Loucy (cell line): ENCODE measurements around the gene HMX2.

Experiments used
- EZH2phosphoT487 ChIP-seq: fragments of 200-600 bp; IDR thresholded peaks from 2 replicates; pipeline ENCODE4 v1.6.1; 2018; ENCODE audit warnings: antibody characterized with exemption, mild to moderate bottlenecking, moderate library complexity, borderline replicate concordance
- TF ChIP-seq, protein P1 (sequence below): fragments of 200-600 bp; sonication (generic); conservative IDR thresholded peaks from 2 replicates; pipeline ENCODE4 v1.5.1; 2014; ENCODE audit warnings: mild to moderate bottlenecking, antibody characterized with exemption, low read length

DNA sequence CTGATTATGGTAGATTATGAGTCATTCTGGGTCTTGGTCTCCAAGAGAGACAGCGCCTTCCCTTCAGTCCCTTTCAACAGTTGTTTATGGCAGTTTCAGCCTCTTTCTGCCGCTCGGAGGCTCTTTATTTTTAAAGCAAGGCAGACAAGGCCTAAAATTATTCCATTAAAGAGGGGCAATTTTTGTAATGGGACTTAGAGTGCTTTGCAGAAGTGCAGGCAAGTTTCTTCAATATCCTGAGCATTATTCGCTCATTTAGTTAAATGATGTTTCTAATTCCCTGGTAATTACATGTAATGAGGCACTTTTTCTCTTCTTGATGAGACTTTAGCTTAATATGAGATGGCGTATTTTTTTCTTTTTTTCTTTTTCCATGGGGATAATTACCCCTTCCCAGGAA is 39.8 kb downstream of the HMX2 start:
- TF ChIP-seq, protein P1, sequence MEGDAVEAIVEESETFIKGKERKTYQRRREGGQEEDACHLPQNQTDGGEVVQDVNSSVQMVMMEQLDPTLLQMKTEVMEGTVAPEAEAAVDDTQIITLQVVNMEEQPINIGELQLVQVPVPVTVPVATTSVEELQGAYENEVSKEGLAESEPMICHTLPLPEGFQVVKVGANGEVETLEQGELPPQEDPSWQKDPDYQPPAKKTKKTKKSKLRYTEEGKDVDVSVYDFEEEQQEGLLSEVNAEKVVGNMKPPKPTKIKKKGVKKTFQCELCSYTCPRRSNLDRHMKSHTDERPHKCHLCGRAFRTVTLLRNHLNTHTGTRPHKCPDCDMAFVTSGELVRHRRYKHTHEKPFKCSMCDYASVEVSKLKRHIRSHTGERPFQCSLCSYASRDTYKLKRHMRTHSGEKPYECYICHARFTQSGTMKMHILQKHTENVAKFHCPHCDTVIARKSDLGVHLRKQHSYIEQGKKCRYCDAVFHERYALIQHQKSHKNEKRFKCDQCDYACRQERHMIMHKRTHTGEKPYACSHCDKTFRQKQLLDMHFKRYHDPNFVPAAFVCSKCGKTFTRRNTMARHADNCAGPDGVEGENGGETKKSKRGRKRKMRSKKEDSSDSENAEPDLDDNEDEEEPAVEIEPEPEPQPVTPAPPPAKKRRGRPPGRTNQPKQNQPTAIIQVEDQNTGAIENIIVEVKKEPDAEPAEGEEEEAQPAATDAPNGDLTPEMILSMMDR, result no peak
- no peak for TF ChIP-seq EZH2phosphoT487
